Mammary epithelial cell (primary cell): ENCODE data around the gene KLHL35.

ENCODE experiments used
- EZH2 ChIP-seq: IDR thresholded peaks from 2 replicates; pipeline ENCODE4 v1.6.1; 2012; ENCODE audit warnings: low read length, inconsistent platforms, borderline replicate concordance
- TF ChIP-seq, protein P1 (sequence below), 2 donors: IDR thresholded peaks in 1 of 2; conservative IDR thresholded peaks in 1 of 2; 2 replicates each; pipeline ENCODE4 v1.5.1; 2011 to 2012; ENCODE audit warnings: inconsistent platforms in 2 of 2, low read length in 2 of 2, mild to moderate bottlenecking in 2 of 2, control low read depth in 1 of 2, low read depth in 1 of 2; ENCODE audit not compliant: insufficient read depth in 1 of 2; ENCODE audit errors: extremely low read depth in 1 of 2

DNA sequence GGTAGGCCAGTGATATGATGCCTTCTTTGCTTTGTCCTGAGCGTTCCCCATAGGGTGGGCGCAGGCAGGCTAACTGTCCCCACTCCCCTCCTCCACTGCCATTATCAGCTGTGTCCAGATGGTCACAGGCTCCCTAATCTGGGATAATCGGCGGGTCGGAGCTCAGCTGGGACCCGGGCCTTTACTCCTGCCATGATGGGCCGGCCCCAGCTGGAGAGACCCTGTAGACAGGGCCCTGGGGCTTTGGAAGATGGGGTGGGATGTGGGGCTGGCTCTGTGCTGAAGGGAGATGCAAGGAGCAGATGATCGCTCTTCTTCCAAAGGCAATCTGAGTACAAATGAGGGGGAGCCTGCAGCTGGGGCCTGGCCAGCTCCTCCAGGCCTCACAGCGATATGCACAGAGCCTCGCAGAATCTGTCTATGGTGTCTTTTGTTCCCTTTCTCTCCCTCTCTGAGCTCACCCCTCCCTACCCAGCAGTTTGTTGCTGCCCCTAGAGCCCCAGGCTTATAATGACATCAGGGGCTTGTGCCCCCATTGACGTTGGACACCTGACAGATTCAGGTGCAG lies 11.9 kb downstream of the KLHL35 start:
- TF ChIP-seq, protein P1, sequence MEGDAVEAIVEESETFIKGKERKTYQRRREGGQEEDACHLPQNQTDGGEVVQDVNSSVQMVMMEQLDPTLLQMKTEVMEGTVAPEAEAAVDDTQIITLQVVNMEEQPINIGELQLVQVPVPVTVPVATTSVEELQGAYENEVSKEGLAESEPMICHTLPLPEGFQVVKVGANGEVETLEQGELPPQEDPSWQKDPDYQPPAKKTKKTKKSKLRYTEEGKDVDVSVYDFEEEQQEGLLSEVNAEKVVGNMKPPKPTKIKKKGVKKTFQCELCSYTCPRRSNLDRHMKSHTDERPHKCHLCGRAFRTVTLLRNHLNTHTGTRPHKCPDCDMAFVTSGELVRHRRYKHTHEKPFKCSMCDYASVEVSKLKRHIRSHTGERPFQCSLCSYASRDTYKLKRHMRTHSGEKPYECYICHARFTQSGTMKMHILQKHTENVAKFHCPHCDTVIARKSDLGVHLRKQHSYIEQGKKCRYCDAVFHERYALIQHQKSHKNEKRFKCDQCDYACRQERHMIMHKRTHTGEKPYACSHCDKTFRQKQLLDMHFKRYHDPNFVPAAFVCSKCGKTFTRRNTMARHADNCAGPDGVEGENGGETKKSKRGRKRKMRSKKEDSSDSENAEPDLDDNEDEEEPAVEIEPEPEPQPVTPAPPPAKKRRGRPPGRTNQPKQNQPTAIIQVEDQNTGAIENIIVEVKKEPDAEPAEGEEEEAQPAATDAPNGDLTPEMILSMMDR (conservative IDR thresholded peaks at IDR 0.05 in 1 of 2, IDR thresholded peaks at IDR 0.05 in 1 of 2; ENCODE audit: extremely low read depth in 1 of 2, insufficient read depth in 1 of 2, low read depth in 1 of 2, low read length in 2 of 2), result no peak
- no peak for TF ChIP-seq EZH2
